ENCODE measurements around the gene PACS1.
A peak's percentile ranks its signal among the peaks of the same experiment; 100 is the strongest.
"Not testable (repeated sequence)": the region's sequence is repeated elsewhere in the genome, so short reads cannot be mapped to it uniquely, and the experiment has no call there.

PACS1 gene

DNA sequence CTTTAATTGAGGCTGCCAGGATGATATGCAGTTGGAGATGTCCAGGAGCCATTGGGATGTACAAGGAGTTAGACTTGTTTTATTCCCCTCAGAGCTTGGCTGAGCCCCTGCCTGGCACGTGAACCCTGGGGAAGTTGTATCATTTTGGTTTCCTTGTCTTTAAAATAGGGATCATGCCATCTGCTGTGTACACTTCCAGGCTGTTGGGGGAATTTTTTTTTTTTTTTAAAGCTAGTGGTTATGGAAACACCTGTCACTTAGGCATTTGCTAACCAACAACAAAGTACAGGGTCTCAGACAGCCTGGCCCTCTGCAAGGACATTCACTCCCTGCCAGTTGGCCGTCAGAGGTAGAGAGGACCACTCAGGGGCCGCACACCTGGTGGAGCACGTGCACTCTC, 189.9 kb downstream of the PACS1 start:
- DNase-seq (ENCODE audit: low spot score), result no peak

DNA sequence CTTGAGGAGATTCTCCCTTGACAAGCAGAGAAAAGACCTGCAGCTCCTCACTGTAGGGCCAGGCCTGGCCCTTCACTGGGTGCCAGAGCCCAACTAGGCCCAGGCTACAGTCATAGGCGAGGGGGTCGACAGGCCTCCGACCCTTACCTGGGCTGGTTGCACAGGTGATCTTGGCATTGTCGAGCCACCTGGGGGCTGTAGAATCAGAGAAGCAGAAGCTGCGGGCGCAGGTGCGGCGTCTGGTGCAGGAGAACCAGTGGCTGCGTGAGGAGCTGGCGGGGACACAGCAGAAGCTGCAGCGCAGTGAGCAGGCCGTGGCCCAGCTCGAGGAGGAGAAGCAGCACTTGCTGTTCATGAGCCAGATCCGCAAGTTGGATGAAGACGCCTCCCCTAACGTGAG, 191.5 kb downstream of the PACS1 start:
- DNase-seq (ENCODE audit: low spot score), result no peak

DNA sequence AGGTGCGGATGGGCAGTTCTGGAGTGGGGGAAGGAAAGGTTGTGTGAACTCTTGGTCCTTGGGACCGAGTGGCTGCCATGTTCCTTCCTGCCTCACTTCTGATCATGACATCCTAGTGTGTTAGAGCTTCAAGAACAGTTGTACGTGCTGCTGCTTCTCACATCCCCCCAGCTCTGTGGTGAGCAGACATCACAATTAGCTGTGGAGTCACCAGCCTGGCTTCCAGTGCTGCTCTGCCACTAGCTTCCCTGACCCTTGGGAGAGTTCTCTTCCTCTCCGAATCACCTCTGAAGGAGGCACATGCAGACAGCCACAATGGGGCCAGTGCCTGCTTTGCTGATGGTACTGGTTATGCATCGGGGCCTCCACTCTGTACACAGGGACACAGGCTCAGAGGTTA, 192.1 kb downstream of the PACS1 start:
- no peak for DNase-seq (ENCODE audit: low spot score)

DNA sequence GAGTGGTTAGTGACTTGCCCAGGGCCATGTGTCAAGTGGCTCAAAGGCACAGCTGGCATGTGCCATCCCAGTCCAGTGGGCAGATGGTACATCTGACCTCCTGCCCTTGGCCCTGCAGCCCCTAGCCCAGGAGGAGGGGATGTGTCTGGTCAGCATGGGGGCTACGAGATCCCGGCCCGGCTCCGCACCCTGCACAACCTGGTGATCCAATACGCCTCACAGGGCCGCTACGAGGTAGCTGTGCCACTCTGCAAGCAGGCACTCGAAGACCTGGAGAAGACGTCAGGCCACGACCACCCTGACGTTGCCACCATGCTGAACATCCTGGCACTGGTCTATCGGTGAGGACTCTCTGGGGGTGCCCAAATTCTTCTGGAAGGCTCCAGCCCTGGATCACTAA, 192.6 kb downstream of the PACS1 start:
- no peak for DNase-seq (ENCODE audit: low spot score)

DNA sequence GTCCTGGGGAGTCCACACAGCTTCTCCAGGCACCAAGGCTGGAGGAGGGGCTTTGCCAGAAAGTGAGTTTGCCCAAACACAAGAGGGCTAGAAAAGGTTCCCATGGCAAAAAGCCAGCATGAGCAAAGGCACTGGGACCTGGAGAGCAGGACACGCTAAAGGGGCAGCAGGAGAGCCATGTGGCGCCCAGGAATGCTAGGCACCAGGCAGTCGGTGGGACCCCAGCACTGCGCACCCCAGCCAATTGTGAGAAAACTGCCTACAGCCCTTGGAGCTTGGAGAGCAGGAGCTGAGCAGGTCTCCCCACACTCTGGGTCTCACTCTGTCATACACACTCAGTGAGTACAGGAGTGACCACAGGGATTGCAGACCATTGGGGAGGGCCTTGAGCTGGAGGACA, 193.2 kb downstream of the PACS1 start:
- DNase-seq (ENCODE audit: low spot score), result no peak

DNA sequence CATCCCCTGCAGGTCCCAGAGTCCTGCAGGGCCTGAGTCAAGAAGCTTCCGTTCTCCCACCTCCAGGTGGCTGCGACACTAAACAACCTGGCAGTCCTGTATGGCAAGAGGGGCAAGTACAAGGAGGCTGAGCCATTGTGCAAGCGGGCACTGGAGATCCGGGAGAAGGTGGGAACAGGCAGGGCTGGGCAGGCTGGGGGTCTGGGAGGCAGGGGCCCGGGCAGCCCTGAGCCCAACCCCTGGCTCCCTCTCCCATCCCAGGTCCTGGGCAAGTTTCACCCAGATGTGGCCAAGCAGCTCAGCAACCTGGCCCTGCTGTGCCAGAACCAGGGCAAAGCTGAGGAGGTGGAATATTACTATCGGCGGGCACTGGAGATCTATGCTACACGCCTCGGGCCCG, 193.7 kb downstream of the PACS1 start:
- no peak for DNase-seq (ENCODE audit: low spot score)

DNA sequence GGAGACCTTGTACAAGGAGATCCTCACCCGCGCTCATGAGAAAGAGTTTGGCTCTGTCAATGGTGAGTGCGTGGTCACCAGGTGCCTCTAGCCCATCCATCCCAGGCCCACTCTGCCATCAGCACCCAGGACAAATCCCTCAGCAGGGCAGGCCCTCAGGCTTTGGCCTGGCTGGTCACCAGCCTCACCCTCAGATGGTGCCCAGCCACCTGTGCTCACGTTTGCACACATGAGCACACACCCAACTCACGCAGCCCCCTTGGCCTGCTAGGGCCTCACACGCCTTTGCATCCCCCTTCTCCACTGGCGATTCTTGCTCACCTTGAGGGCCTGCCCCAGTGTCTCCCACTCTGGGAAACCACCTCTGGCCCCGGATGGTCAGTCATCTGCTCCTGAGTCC, 194.3 kb downstream of the PACS1 start:
- DNase-seq (ENCODE audit: low spot score), result no peak

DNA sequence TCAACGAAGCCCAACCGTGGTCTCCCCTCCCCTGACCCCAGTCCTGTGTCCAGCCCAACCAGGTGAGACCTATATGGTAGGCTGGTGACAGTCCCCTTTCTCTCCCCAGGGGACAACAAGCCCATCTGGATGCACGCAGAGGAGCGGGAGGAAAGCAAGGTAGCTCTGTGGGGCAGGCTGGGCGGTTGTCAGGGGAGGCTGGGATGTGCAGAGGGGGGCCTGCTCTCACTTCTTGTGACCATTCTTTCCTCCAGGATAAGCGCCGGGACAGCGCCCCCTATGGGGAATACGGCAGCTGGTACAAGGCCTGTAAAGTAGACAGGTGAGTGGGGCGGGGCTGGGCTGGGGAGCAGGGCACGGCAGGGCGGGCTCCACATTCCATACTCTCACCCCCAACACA, 194.8 kb downstream of the PACS1 start:
- DNase-seq (ENCODE audit: low spot score), result peak; percentile 31

DNA sequence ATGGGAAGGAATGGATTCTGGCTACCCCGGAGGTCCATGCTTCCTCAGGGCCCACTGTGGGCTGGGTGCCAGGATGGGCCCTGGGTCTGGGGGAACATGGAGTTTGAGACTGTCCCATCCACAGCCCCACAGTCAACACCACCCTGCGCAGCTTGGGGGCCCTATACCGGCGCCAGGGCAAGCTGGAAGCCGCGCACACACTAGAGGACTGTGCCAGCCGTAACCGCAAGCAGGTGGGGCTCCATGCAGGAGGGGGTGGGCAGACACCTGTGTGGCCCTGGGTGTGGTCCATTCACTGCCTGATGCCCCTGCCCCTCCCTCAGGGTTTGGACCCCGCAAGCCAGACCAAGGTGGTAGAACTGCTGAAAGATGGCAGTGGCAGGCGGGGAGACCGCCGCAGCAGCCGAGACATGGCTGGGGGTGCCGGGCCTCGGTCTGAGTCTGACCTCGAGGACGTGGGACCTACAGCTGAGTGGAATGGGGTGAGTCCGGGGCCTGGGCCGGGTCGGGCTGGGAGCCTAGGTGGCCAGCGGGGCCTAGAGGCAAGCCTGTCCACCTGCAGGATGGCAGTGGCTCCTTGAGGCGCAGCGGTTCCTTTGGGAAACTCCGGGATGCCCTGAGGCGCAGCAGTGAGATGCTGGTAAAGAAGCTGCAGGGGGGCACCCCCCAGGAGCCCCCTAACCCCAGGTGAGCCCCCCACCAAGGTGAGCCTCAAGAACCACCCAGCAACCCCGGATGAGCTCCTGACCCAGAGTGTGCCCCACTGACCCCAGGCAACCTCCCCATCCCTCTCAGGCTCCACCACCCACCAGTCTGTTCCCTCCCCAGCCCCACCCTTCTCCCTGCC, 195.7 kb downstream of the PACS1 start:
- no peak for DNase-seq (ENCODE audit: low spot score)

DNA sequence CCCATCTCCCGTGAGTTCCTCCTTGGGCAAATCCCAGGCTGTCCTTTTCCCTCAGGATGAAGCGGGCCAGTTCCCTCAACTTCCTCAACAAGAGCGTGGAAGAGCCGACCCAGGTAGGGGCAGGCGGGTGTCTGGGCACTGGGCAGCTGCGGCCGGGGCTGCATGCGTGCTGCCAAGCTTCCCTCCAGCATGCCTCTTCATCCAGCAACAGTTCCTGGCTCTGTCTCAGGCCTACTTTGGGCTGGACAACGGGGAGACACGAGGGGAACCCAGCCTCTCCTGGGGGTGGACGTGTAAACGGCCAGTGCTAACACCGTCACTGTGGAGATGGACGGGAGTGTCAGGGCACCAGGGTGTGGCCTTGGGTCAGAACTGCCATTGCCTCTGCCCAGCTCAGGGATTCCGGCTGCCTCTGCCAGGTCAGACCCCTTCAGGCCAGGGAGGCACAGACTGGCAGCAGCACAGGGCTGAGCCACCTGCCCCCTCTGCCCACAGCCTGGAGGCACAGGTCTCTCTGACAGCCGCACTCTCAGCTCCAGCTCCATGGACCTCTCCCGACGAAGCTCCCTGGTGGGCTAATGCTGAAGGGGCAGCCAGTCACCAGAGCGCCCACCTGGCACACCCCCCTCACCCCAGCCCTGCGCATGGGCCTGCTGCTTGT, 196.4 kb downstream of the PACS1 start:
- DNase-seq (ENCODE audit: low spot score), result no peak

DNA sequence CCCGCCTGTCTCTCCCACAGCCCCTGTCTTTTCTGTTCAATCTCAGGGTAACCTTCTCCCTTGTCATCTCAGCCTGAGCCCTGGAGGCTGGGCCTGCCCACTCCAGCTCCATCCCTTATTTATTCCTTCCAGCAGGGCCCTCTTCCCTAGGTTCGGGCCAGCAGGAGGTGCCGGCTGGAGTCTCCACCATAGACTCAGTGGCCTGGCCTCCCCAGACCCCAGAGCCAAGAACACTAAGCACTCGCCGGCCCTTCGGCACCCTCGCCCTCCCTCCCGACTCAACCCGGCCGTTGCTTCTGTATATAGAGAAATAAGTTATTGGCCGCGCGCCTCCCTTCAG, 196.9 kb downstream of the PACS1 start:
- no peak for DNase-seq (ENCODE audit: low spot score)

DNA sequence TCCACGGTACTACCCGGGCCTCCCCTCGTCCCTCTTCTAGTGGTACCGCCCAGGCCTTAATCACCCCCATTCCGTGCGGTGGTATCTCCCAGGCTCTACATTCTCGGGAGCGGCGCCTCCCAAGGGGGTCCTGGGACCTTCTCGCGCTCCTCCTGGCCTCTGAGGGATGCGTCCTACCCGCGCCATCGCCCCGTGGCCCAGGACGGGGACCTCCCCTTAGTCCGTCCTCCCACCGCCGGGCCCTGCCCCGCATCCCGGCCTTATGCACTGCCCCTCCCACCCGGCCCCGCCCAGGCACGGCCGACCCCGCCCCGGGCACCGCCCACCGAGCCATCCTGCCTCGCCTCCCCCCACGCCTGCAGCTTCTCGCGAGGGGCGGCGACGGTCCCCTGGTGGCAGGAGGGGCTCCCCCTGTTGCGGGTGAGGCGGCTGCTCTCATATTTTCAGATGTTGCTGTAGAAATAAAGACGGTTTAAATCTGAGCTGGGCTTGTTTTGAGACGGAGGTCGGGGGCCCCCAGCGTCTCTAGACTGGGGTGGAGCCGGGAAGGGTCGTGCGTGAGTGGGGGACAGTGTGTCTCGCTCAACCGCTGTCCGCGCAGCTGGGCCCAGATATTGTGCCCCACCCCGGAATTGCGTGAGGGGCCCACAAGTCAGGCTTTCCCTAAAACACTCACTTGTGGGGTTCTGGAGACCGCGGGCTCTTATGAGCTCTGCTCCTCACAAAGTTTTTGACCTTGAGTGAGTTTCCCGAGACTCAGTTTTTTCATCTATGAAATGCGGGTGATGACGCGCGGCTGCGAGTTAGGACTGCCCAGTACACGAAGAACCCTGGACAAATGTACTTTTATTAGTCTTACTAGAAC, 197.5 kb downstream of the PACS1 start:
- peak; percentile 80 for DNase-seq (ENCODE audit: low spot score)

DNA sequence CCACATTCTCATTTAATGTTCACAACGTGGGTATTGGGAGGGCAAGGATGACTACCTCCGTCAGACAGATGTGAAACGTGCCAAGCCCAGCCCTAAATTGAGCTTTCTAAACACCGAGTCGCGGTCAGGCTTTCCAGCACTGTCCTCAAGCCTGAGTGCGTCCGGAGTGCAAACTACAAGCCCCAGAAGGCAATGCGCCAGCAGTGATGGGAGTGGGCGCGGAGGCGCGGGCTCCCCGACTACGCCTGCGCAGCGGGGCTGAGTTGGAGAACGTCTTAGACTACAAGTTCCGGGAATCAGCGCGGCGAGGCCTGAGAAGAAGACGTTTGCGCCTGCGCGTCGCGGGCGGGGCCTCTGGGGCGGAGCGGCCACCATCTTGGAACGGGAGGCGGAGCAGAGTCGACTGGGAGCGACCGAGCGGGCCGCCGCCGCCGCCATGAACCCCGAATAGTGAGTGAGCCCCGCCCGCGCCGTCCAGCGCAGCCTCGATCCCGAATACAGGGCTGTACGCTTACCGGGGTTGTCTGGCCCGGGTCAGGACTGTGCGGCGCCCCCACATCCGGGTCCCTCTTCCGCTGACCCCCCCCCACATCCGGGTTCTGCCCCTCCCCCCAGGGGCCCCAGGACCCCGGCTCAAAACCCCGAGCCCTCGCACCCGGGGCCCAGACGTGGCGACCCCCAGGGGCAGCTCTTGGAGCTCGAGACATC, 198.3 kb downstream of the PACS1 start, which contains the start of gene RAB1B:
TSS of gene RAB1B (plus strand) at position 396 of the 708 bp plus-strand sequence. CDS start at position 437, 41 bp downstream.
- peak; percentile 99 for DNase-seq (ENCODE audit: low spot score)

DNA sequence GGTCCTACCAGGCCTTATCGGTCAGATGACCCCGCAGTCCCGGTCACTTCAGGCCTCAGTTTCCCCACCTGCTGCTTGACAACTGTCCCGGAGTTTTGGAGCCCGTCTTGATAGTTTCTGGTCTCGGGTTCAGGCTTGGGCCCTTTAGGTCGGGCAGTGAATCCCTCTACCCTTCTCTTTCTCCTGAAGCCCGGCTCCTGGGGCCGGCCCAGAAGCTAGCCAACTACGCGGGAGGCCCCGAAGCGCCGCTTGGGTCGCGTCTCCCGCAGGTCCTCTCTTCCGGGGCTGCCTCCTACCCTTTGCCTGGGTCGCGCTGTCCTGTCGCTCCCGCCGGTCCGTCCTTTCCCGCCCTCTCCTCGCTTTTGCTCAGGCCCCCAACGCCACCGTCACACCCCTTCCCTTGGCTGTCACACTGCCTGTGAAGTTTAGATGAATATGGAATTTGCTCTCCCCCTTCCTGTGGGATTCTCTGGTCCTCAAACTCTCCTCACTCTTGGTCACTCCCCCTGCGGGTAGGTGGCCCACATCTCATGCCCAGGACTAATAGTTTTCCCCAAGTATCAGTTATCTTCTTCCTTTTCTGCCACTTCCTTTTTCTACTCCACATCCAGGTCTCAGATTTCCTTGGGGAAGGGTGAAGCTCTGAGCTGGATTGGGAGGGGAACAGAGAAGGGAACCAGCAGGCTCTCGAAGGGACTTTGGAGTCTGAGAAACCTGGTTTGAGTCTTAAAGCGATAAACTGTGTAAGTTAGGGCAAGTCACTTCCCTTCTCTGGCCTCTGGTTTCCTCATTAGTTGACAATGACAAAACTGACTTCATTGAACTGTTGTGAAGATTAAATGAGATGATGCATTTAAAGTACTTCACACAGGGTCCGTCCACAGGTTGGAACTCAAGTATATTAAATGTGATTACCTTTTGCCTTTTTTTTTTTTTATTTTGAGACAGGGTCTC, 199.2 kb downstream of the PACS1 start:
- DNase-seq (ENCODE audit: low spot score), result peak; percentile 48

DNA sequence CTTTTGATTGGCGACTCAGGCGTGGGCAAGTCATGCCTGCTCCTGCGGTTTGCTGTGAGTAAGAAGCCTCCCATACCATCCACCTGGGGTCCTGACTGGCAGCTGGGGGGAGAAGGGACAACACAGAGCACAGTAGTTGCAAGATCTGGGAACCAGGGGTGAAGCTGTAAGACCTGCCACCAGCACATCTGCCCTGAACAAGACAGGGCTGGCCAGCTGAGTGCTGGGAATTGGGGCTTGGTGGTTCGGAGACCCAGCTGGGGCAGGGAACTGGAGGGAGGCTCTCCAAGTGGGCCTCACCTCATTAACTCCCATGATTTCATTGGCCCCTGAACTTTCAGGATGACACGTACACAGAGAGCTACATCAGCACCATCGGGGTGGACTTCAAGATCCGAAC, 201.7 kb downstream of the PACS1 start:
- no peak for DNase-seq (ENCODE audit: low spot score)

DNA sequence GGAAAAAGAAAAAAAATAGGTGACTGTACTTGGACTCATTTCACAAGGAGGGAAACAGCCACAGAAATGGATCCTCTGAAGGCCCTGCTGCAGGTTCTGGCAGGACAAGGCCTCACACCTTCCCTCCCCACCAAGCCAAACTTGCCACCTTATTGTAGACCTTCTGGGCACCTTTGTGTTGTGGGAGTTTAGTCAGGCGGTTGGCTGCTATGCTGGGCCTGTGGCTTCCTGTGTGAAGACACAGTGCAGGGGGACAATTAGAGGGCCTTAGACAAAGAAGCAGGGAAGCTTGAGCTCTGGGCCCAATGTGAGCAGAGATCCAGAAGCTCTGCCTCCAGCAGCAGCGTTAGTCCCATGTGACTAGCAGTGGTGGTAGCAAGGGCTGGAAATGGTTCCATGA, 202.5 kb downstream of the PACS1 start:
- no peak for DNase-seq (ENCODE audit: low spot score)

DNA sequence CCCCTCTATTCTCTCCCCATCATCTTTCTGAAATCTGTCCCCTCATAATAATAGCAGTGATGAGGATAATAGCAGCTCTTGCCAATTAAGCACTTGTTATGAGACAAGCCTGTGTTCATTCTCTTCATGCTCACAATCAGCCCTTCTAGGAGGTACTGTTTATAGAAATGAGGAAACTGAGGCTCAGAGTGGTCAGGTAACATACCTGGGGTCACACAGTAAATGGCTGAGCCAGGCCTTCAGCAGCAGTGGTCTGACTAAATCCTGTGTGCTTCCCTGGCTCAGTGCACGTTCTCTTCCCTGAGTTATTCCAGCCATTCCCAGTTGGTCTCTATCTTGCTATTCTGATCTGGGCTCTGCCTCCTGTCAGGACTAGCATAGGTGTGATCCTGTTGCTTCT, 204.1 kb downstream of the PACS1 start:
- no peak for DNase-seq (ENCODE audit: low spot score)

DNA sequence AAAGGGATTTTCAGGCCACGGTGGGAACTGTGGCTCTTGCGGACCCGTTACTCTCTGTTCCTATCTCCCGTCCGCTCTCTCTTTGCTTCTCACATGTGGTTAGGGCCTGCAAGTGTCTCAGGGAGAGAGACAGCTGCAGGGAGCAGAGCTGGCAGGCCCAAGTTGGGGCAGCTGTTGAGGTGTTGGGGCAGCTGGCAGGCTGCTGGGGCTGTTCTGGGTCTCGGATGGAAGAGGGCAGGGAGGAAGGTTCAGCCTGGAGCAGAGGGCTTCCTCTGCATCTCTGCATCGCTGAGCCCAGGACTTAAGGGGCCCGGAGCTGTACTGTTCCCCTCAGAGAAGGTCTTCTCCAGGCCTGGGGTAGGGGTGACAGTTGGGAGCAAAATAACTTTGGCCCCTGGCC, 205.3 kb downstream of the PACS1 start:
- no peak for DNase-seq (ENCODE audit: low spot score)

DNA sequence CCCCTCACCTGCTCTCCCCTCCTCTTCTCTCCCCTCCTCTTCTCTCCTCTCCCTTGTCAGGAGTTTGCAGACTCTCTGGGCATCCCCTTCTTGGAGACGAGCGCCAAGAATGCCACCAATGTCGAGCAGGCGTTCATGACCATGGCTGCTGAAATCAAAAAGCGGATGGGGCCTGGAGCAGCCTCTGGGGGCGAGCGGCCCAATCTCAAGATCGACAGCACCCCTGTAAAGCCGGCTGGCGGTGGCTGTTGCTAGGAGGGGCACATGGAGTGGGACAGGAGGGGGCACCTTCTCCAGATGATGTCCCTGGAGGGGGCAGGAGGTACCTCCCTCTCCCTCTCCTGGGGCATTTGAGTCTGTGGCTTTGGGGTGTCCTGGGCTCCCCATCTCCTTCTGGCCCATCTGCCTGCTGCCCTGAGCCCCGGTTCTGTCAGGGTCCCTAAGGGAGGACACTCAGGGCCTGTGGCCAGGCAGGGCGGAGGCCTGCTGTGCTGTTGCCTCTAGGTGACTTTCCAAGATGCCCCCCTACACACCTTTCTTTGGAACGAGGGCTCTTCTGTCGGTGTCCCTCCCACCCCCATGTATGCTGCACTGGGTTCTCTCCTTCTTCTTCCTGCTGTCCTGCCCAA, 206.0 kb downstream of the PACS1 start:
- no peak for DNase-seq (ENCODE audit: low spot score)

DNA sequence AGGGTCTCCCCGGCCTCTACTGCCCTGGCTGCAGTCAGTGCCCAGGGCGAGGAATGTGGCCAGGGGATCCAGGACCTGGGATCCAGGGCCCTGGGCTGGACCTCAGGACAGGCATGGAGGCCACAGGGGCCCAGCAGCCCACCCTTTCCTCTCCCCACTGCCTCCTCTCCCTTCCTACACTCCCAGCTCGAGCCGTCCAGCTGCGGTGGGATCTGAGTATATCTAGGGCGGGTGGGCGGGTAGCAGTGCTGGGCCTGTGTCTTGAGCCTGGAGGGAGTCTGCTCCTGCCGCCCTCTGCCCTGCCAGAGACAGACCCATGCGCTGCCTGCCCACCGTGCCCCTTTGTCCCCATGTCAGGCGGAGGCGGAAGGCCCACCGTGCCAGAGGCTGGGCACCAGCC, 206.5 kb downstream of the PACS1 start:
- not testable (repeated sequence) for DNase-seq (ENCODE audit: low spot score)
